Stimulated activated CD8-positive, alpha-beta memory T cell treated with anti-CD3 and anti-CD28 coated beads, Interleukin-2, amount 100 ng/mL, for 48 hours (primary cell): ENCODE data around the gene NDRG4.

Experiments
- DNase-seq, 2 donors: peaks; one replicate each; pipeline ENCODE4 v3.0.0-alpha.2; 2020; ENCODE audit warnings: low read depth in 2 of 2

The NDRG4 gene

GRCh38 chr16:58510097-58510775 lies 10.3 kb downstream of the NDRG4 start:
- DNase-seq, result no peak

GRCh38 chr16:58510776-58511628 lies 11.1 kb downstream of the NDRG4 start:
- no peak for DNase-seq

GRCh38 chr16:58511933-58512815 lies 12.2 kb downstream of the NDRG4 start:
- DNase-seq, result peak; percentile 78 to 80

GRCh38 chr16:58513874-58514273 lies 13.9 kb downstream of the NDRG4 start:
- DNase-seq, result no peak

GRCh38 chr16:58515125-58515870 lies 15.4 kb downstream of the NDRG4 start, which contains the start of gene SETD6:
Gene SETD6, plus strand, starts transcription at chr16:58515517. Its CDS starts 21 bp downstream, at chr16:58515538.
- peak; percentile 67 to 73 for DNase-seq

- DNase-seq, result peak; percentile 34 to 36
These were observed 16.2 kb downstream of the NDRG4 start for GRCh38 chr16:58515871-58516767.

- no peak for DNase-seq
These were observed 16.8 kb downstream of the NDRG4 start for GRCh38 chr16:58516768-58517107.

- DNase-seq, result no peak
These were observed 18.4 kb downstream of the NDRG4 start for GRCh38 chr16:58518083-58518979.

- no peak for DNase-seq
These were observed 19.0 kb downstream of the NDRG4 start for GRCh38 chr16:58518980-58519368.

GRCh38 chr16:58519707-58520106 lies 19.8 kb downstream of the NDRG4 start:
- DNase-seq, result no peak

GRCh38 chr16:58530179-58530578 lies 30.2 kb downstream of the NDRG4 start:
- no peak for DNase-seq

- no peak for DNase-seq
These were observed 32.5 kb downstream of the NDRG4 start for GRCh38 chr16:58532414-58532813.

GRCh38 chr16:58533751-58534470 lies 34.0 kb downstream of the NDRG4 start:
- no peak for DNase-seq

- DNase-seq, result no peak
These were observed 35.2 kb downstream of the NDRG4 start for GRCh38 chr16:58535100-58535499.

GRCh38 chr16:58536278-58536677 lies 36.3 kb downstream of the NDRG4 start:
- DNase-seq, result no peak

GRCh38 chr16:58537124-58537906 lies 37.4 kb downstream of the NDRG4 start:
- no peak for DNase-seq

GRCh38 chr16:58541711-58542110 lies 41.8 kb downstream of the NDRG4 start:
- no peak for DNase-seq

GRCh38 chr16:58542291-58542690 lies 42.3 kb downstream of the NDRG4 start:
- no peak for DNase-seq
